BJ (cell line): ENCODE results near the gene COTL1. TPM values are rescaled to one million over a fixed set of nuclear protein-coding genes. Genes with fewer than 3 reads are reported as not detected.

Source experiments
- CTCF ChIA-PET: fragments of 350-600 bp; formaldehyde crosslinking; extraction: SDS; loops from one replicate; lab custom pipeline; 2021; ENCODE audit warnings: antibody characterized with exemption, inconsistent platforms; lab: Yijun Ruan, JAX
- POLR2A ChIA-PET: fragments of 300-600 bp; sonication (Branson Sonifier 250); formaldehyde crosslinking; extraction: SDS; loops from one replicate; lab custom pipeline; 2021; ENCODE audit warnings: antibody characterized with exemption; lab: Charles Lee
- DNase-seq: peaks from one replicate; pipeline ENCODE4 v3.0.0-alpha.2; 2011; ENCODE audit warnings: low read depth
- H3K27me3 ChIP-seq: 2 replicates; pipeline ENCODE4 v1.6.0; 2011; ENCODE audit warnings: low read length; ENCODE audit not compliant: control insufficient read depth, insufficient read depth
- H3K36me3 ChIP-seq: 2 replicates; pipeline ENCODE4 v1.5.1; 2011; ENCODE audit warnings: low read length; ENCODE audit not compliant: control insufficient read depth, insufficient read depth
- H3K4me3 ChIP-seq: 2 replicates; pipeline ENCODE4 v1.5.1; 2011; ENCODE audit warnings: low read depth, mild to moderate bottlenecking, control low read depth, low read length
- polyA plus RNA-seq: library from polyadenylated mRNA; depleted of rRNA; stranded (reverse); fragments of >200 nt; gene quantifications from 2 replicates; pipeline ENCODE4 v1.2.3, GENCODE V29; 2011
- TF ChIP-seq, protein P1 (sequence below): IDR thresholded peaks from 2 replicates; pipeline ENCODE4 v1.5.1; 2011; ENCODE audit warnings: low read depth, mild to moderate bottlenecking, control low read depth, inconsistent platforms, low read length, moderate library complexity; ENCODE audit not compliant: insufficient read depth

Gene COTL1
- polyA plus RNA-seq, 1 experiment: 166 TPM

DNA sequence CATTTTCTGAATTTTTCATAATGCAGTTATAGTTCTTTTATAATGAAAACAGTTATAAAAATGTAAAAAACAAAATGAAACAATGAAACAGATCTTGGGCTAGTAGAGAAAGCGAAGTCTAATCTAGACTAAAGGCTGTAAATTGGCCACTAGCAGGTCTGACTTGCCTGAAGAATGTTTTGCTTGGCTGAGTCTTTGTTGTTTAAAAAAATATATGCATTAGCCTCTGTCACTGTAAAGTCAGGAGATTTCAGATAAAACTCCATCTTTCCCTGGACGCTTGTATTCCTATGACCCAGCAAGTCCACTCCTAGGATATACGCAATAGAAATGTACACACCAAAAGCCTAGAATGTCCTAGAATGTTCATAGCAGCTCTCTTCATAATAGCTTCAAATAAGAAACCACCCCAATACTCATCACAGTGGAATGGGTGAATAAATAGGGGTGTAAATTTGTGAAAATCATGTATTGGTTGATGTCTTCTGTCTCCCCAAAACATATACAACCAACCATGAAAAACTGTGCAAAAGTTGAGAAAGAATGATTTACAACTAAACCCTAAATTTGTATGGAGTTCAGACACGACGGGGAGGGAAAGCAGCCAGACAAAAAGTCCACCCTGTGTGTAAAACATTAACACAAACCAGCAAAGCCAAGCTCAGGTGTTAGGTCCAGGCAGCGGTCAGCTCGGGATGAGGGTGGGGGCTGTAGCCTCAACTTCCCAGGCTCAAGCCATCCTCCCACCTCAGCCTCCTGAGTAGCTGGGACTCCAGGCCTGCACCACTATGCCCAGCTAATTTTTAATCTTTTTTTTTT, 75.7 kb downstream of the COTL1 start:
- no peak overlapping the region for H3K4me3 ChIP-seq
- TF ChIP-seq, protein P1, sequence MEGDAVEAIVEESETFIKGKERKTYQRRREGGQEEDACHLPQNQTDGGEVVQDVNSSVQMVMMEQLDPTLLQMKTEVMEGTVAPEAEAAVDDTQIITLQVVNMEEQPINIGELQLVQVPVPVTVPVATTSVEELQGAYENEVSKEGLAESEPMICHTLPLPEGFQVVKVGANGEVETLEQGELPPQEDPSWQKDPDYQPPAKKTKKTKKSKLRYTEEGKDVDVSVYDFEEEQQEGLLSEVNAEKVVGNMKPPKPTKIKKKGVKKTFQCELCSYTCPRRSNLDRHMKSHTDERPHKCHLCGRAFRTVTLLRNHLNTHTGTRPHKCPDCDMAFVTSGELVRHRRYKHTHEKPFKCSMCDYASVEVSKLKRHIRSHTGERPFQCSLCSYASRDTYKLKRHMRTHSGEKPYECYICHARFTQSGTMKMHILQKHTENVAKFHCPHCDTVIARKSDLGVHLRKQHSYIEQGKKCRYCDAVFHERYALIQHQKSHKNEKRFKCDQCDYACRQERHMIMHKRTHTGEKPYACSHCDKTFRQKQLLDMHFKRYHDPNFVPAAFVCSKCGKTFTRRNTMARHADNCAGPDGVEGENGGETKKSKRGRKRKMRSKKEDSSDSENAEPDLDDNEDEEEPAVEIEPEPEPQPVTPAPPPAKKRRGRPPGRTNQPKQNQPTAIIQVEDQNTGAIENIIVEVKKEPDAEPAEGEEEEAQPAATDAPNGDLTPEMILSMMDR: no peak
- H3K36me3 ChIP-seq: no peaks in the 10 kb centered on the region
- H3K27me3 ChIP-seq: no peaks in the 10 kb centered on the region
- POLR2A ChIA-PET: interaction anchor here (0.7 kb wide), 1 partner anchor 14 kb away, joined by 4 read pairs; no protein-coding TSS in a partner anchor
- CTCF ChIA-PET: interaction anchor here (0.9 to 1.1 kb wide), 2 partner anchors 16 to 30 kb away, joined by 3 to 5 read pairs; no protein-coding TSS in a partner anchor
- DNase-seq: no peak

DNA sequence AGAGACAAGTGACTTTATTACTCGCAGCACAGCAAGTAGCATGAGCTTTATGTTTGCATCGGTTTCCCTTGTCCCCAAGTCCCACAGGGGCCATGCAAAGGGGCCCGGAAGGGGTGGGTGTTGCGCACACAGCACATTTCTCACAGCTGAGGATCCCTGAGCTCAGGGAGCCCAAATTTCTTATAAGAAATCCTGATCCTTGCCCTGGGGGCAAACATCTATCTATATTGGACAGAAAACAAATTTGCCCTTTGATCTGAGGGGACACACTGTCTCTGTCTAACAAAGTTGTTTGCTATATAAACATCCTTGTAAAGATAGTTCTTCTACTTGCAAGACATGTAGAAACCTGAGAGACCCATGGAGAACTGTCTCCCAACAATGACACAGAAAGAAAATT, 77.7 kb downstream of the COTL1 start:
- Histone ChIP-seq H3K4me3 (no peak overlapping the region), H3K36me3 (no peaks in the 10 kb centered on the region), H3K27me3 (no peaks in the 10 kb centered on the region)
- ChIA-PET POLR2A (no interaction called here), CTCF (interaction anchor here (1.0 to 2.5 kb wide), 2 partner anchors 29 to 57 kb away, joined by 3 to 6 read pairs; no protein-coding TSS in a partner anchor)
- no peak for DNase-seq
- TF ChIP-seq, protein P1: no peak

DNA sequence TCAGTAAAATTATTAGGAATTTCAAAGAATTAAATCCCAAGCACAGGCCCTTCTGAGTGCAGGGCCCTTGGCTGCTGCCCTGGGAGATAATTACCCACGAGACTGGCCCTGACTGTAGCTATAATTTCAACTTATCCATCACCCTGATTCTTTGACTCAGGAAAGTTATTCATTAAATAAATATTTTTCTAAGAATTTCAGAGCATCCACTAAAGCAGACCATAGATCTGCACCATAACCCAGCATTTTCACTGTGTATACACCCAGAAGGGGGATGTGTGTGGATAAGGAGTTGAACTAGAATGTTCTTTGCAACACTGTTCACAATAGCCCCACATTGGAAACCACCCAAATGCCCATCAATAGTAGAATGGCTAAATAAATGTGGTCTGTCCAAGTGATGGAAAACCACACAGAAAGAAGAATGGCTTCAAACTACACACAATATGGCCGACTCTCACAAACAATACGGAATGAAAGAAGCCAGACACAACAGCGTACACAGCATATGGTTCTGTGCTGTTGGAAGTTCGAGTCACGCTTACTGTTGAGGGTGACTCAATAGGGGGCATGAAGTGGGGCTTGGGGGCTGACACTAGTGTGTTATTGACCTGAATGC, 79.5 kb downstream of the COTL1 start:
- TF ChIP-seq, protein P1: no peak
- DNase-seq: no peak
- POLR2A ChIA-PET: no interaction called here
- no peaks in the 10 kb centered on the region for H3K27me3 ChIP-seq
- CTCF ChIA-PET: interaction anchor here (2.5 kb wide), 1 partner anchor 27 kb away, joined by 6 read pairs; no protein-coding TSS in a partner anchor
- H3K4me3 ChIP-seq: no peak overlapping the region
- H3K36me3 ChIP-seq: no peaks in the 10 kb centered on the region

DNA sequence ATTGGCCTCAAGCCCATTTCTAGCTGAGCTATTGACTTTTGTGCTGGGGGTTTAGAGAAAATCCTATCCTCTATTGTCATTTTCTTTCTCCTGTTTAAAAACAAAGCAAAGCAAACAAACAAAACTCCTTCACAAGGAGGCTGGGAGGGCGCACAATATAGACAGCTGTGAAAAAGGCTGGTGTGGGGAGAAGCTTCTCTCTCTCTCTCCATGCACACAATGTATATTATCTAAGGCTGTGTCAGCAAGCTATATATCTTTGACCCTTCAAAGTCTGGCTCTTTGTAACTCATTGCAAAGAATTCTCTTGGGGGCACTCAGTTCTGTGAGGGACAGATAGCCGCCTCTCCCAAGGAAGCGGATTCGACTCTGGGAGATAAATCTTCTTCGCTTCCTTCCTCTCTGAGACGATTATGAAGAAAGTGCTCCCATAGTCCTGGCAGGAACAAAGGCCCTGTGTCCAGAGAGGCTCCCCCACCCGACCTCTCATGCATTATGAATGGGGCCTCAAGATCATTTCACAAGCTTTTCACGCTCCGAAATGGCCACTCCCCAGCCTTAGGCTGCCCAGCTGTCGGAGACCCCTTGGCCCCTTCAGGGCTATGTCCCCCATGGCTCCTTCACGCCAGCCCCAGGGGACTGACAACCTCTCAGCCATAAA, 80.3 kb downstream of the COTL1 start:
- CTCF ChIA-PET: no interaction called here

More for the DNA sequence above, 80.3 kb downstream of the COTL1 start:
- TF ChIP-seq, protein P1: no peak
- no peaks in the 10 kb centered on the region for H3K36me3 ChIP-seq
- no peak overlapping the region for H3K4me3 ChIP-seq
- DNase-seq: no peak
- no peaks in the 10 kb centered on the region for H3K27me3 ChIP-seq
- POLR2A ChIA-PET: no interaction called here
